HG03565 (cell line): Measurements from ENCODE around the gene B4GALT5.
A peak's percentile ranks its signal among the peaks of the same experiment; 100 is the strongest.

Source experiments
- ATAC-seq: cut with Tn5 transposase; IDR thresholded peaks from one replicate; pipeline ENCODE4 v1.9.1; 2021; ENCODE audit warnings: mild to moderate bottlenecking, moderate library complexity; ENCODE audit not compliant: unreplicated experiment

Gene B4GALT5

DNA sequence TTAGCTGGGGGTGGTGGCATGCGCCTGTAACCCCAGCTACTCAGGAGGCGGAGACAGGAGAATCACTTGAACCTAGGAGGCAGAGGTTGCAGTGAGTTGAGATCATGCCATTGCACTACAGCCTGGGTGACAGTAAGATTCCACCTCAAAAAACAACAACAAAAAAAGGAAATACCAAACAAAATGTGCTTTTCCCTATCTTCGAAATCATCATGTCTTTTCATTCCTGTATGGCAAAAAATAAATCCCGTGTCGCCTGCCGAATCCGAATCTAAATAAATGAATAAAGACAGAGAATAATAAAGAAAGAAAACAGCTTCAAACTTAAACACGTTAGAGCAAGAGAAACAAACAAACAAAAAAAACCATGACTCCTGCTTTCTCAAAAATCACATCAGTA is 11.8 kb downstream of the B4GALT5 start:
- ATAC-seq = no peak

DNA sequence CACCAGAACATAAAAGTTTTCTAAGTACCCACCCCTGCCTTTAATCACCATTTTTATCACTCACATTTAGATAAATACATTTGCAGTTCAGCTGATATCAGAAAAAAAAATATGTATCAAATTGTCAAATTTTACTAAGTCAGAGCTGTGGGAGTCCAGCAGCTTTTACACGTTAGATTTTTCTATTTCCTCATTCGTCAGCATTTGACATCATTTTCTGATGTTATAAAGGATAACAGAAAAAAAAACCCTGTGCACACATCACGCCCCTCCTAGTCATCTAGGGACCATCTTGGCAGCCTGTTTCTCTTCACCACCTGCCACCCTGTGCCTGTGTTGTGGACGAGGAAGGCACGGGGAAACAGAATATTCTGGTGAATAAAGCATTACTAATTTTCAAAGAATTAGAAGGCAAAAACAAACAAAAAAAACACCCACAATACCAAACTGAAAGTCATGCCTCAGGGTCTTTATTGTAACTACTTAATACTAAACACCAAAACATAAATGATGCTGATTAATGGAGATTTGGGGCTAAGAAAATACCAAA is 12.4 kb downstream of the B4GALT5 start:
- ATAC-seq = no peak

- no peak for ATAC-seq
Observed at GRCh38 chr20:49700411-49701185, 13.1 kb downstream of the B4GALT5 start.

DNA sequence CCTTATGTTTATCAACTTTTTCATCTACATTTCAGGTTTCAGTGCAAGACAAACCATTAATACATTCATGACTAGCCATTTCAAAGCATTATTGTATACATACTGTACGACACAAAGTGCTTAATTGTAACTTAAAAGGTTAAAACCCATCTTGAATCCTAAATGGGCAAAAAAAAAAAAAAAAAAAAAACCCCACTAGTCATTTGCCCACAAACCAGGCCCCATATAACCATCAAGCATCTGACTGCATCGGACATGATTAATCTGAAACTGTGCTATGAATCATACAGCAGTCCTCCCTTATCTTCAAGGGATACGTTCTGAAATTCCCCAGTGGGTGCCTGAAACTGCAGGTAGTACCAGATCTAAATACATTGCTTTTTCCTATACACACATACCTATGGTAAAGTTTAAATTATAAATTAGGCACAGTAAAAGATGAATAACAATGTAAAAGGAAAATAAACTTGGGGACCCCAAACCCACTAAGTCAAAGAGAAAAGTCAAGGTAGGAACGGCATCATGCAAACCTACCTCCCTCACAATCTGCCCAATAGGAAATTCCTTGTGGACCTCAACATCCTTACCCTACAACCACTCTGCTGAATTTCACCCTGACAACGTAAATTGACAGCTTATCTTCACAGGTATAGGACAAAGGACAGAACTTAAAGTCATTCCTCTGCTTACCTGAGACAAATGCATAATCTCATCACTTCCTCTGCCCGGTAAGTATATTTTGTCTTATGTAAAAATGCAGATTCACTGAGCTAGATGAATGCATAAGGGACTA is 14.3 kb downstream of the B4GALT5 start:
- ATAC-seq = peak; percentile 71

DNA sequence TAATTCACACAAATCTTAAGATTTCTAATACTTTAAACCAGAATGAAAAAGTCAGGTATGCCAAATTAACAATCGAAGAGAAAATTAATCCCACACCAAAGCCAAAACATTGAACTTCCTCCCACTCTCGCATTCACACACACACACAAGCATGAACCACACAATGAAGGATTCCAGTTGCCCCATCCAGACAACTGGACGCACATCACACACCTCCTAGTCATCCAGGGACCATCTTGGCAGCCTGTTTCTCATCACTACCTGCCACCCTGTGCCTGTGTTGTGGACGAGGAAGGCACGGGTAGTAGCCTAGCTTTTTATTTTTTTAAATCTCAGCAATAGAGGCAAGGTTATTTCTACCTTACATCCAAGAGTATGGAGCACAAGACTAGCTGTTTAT is 15.2 kb downstream of the B4GALT5 start:
- ATAC-seq = no peak

DNA sequence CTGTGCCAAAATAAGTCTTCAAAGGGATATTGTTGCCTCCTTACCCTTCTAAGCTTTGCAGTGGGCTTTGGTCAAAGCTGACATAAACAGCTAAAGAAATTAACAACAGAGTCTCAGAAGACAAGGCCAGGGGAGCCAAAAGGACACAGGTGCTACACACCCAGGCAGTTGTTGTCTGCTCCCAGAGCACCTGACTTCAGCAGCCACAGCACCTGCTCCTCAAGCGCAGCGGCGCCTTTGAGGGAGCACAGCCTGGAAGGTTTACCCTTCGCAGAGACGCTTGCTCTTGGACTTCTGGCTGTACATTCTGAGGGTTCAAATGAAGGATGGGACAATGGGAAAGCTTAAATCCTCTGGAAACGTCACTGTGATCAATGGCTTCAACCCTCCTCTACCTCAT is 16.6 kb downstream of the B4GALT5 start:
- ATAC-seq = no peak

- no peak for ATAC-seq
Observed at GRCh38 chr20:49696594-49696993, 17.1 kb downstream of the B4GALT5 start.

GRCh38 chr20:49695830-49696229 is 17.8 kb downstream of the B4GALT5 start:
- ATAC-seq = no peak

- ATAC-seq = no peak
Observed at GRCh38 chr20:49694450-49695071, 19.1 kb downstream of the B4GALT5 start.

GRCh38 chr20:49693435-49694171 is 20.1 kb downstream of the B4GALT5 start:
- no peak for ATAC-seq

DNA sequence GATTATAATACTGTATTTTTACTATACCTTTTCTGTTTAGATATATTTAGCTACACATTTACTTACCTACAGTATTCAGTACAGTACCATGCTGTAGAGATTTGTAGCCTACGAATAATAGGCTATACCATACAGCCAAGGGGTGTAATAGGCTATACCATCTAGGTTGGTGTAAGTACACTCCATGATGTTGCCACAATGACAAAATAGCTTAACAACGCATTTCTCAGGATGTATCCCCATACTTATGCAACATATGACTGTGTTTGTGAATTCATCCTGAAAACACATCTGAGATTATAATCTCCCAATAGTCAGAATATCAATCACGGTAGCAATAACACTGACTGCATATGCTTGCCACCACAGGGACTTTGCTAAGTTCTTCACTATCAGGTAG is 20.7 kb downstream of the B4GALT5 start:
- no peak for ATAC-seq

GRCh38 chr20:49691818-49692568 is 21.7 kb downstream of the B4GALT5 start:
- ATAC-seq = no peak

GRCh38 chr20:49690899-49691620 is 22.6 kb downstream of the B4GALT5 start:
- ATAC-seq = no peak

GRCh38 chr20:49687595-49688567 is 25.8 kb downstream of the B4GALT5 start:
- no peak for ATAC-seq

DNA sequence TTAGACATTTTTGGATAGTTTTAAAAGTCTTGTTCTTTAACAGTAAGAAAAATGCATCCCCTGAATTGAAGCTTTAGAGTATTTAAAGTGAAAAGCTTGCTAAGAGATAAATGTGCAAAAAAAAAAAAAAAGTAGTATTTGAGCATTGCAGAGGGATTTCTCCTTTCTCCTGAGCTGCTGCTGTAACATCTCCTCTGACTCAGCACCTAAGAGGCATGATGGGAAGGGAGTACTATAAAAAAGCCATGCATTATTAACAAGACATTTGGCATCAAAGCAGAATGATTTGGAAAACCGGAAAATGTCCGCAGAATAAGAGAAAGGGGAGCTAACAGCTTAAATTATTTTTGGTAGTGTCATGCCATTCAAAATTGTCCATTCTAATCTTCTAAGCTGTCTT is 27.9 kb downstream of the B4GALT5 start:
- no peak for ATAC-seq

DNA sequence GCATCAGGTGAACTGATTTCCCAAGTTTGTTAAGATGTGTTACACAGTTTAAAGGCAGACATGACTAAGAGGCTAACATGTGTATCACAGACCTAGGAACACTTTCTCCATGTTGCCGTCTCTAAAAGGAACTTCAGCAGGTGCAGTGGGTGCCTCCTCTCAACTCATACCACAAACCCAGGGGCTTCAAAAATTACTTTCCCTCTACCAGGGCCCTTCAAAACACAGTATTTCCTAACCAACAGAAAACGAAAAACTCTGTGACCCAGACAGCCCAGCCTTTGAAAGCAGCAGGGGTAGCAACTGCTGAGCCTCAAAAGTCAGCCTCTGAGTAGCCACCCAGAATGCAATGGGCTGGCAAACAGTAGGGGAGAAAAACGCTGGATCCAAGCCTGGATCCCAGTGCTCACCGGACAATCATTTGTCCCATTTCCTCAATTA is 28.5 kb downstream of the B4GALT5 start:
- ATAC-seq = no peak

GRCh38 chr20:49684335-49684997 is 29.2 kb downstream of the B4GALT5 start:
- ATAC-seq = no peak

- ATAC-seq = no peak
Observed at GRCh38 chr20:49682798-49683197, 30.9 kb downstream of the B4GALT5 start.
